CD4-positive, alpha-beta T cell treated with Interleukin-2 at 100 ng/mL for 4 hours (primary cell): ENCODE measurements around the gene BABAM2.
"Not testable (repeated sequence)": the region's sequence is repeated elsewhere in the genome, so short reads cannot be mapped to it uniquely, and the experiment has no call there.

Experiments
- DNase-seq: peaks from one replicate; pipeline ENCODE4 v3.0.0-alpha.2; 2020; ENCODE audit warnings: low spot score

Gene BABAM2

GRCh38 chr2:27952070-27952469 is 61.5 kb downstream of the BABAM2 start:
- DNase-seq, result no peak

DNA sequence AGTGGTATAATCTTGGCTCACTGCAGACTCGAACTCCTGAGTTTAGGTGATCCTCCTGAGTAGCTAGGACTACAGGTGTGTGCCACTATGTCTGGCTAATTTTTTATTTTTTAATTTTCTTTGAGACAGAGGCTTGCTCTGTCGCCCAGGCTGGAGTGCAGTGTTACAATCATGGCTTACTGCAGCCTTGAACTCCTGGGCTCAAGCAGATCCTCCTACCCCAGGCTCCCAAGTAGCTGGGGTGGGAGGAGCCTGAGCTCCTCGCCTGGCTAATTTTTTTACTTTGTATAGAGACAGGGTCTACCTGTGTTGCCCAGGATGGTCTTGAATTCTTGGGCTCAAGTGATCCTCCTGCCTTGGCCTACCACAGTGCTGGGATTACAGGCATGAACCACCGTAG is 62.5 kb downstream of the BABAM2 start:
- no peak for DNase-seq

DNA sequence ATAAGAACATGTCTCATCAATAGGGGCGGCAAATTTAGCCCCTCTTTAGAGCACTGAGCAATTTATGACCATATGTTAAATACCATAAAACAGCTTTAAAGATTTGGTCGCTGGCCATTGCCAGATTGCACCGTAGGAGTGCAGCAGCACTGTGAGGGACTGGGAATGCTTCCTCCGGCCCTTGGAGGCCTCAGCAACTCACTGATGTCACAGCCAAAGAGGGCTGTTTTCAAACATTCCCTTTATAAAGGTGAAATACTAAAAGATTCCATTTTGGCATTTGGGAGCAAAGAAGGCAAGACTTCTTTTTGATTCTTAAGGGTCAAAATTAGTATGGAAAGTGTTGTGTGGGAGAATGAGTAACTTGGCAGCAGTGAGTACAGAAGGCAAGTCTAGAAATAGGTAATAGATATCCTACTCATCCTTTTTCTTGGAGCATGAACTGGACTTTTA is 63.7 kb downstream of the BABAM2 start:
- DNase-seq, result no peak

GRCh38 chr2:27954771-27955383 is 64.3 kb downstream of the BABAM2 start:
- peak; percentile 65 for DNase-seq

GRCh38 chr2:27955384-27956161 is 65.0 kb downstream of the BABAM2 start:
- DNase-seq, result no peak

GRCh38 chr2:27956888-27957287 is 66.4 kb downstream of the BABAM2 start:
- DNase-seq, result no peak

DNA sequence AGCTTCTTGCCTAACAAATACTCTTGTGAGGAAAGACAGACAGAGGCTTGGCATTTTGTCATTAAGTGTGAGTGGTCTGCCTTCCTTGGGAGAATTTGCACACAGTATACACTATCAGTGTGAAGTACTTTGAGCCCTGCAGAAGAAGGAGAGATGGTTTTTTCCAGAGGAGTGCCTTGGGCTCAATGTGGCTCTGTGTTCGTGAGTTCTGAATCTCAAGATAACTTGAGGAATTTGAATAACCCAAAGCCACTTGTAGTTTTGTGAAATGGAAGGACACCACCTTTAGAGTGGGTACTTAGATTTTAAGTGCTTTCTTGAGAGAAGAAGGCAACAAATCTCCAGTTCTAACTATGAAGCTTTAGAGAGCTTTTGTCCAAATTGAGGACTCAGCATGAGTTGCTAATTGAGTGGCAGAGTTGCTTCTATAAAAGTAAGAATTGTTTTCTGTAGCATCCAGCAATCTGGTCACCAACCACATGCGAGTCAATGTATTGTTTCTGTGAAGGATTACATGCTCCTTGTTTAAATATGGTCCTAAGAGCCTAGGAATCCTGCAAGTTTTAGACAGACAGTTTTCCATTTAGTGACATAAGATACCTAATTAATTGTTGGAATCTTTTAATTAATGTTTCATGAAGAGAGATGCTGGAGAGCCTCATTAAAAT is 68.3 kb downstream of the BABAM2 start:
- no peak for DNase-seq

DNA sequence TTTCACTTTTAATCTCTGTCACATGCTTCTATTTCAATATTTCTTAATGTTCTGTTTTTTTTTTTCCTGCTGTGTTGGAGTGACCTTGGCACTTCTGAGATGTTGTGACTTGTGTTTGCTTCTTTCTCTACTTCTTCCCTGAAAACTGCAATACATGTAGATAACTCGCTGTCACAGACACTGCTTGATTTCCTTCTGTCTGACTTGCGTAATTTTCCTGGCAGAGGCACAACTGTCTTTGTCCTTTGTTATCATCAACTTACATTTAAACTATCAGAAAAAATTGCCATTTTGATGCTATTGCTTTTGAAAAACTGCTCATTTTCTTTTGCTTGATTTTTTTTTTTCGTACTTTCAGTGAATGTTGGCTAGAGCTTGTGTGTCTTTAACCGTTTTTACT is 69.0 kb downstream of the BABAM2 start:
- no peak for DNase-seq

- DNase-seq, result peak; percentile 47
Observed at GRCh38 chr2:27960237-27960912, 69.8 kb downstream of the BABAM2 start.

DNA sequence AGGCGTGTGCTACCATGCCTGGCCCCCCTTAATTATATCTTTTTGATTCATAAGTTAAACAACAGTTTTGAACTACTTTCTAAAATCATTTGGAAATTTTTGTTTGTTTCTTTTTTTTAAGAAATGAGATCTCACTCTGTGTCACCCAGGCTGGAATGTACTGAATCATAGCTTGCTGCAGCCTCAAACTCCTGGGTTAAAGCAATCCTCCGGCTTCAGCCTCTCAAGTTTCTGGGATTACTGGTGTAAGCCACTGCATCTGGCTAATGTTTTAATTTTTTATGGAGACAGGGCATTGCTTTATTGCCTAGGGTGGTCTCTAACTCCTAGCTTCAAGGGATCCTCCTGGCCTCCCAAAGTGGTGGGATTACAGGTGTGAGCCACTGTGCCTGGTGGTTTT is 71.5 kb downstream of the BABAM2 start:
- no peak for DNase-seq

DNA sequence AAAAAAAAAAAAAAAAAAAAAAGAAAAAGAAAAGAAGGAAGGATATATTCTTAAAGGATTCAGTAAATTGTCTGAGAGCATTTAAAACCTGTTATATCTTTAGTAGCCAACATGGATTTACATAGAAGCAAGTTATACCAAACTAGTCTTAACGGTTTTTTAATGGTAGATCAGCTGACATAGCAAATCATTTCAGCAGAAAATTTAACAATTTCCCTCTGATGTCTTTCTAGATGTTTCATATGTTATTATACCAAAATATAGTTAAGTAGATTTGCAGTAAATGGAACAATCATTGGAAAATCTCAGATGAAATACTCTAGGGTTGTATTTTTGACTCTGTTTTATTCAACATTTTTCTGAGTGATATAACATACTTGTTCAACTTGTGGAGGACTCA is 72.9 kb downstream of the BABAM2 start:
- no peak for DNase-seq

DNA sequence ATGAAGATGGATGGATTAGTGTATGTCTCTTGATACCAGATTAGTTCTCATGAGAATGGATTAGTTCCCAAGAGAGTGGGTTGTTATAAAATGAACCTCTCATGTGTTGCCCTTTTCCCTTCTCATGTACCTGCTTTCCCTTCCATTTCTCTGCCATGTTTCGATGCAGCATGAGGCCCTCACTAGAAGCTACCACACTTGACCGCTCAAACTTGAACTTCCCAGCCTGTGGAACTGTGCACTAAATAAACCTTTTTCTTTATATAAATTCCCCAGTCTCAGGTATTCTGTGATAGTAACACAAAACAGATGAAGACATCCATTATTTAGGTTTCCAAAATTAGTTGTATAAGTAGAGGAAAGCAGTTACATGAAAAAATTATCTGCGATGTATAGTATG is 73.5 kb downstream of the BABAM2 start:
- no peak for DNase-seq

GRCh38 chr2:27965841-27966240 is 75.3 kb downstream of the BABAM2 start:
- DNase-seq, result peak; percentile 62

DNA sequence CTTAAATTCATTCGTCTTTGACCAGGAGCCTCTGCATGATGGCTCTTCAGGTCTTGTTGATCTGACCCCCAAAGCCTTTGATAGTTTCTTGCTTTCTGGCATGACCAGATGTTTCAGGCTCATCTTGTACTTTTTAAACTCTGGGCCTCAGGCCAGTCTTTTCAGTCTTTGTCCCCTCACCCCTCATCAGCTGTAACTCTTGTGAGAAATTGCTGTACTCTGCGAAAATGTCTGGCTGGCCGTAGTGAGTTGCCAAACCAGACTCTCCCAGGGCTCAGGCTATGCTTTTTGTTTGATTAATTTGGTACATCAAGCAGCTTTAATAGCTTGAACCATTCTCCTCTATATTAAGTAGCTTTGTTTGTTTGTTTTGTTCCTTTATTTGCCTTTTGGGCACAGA is 75.9 kb downstream of the BABAM2 start:
- no peak for DNase-seq

DNA sequence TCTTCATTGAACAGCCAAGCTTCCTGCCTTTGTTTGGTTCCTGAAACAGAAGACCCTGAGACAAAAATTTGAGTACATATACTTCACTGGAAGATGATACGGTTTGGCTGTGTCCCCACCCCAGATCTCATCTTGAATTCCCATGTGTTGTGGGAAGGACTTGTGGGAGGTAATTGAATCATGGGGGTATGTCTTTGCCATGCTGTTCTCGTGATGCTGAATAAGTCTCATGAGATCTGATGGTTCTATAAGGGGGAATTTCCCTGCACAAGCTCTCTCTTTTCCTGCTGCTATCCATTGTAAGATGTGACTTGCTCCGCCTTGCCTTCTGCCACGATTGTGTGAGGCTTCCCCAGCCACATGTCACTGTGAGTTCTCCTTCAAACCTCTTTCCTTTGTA is 76.5 kb downstream of the BABAM2 start:
- DNase-seq, result no peak

GRCh38 chr2:27968045-27968444 is 77.5 kb downstream of the BABAM2 start:
- not testable (repeated sequence) for DNase-seq

GRCh38 chr2:27968957-27969356 is 78.4 kb downstream of the BABAM2 start:
- not testable (repeated sequence) for DNase-seq

DNA sequence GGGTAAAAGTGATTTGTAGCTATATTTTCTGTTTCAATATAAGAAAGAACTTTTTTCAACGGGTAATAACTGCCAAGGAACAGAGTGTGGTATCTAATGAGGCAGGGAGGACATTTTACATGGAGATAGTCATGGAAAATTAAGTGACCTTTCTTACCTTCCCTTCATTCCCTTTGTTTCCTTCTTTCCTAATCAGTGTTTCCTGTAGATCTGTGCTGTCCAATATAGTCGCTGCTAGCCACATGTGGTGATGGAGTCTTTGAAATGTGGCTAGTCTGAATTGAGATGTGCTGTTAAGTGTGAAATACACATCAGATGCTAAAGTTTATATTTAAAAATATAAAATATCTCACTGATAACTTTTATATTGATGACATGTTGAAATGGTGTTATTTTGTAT is 81.8 kb downstream of the BABAM2 start:
- no peak for DNase-seq

GRCh38 chr2:27973592-27973991 is 83.1 kb downstream of the BABAM2 start:
- no peak for DNase-seq

- no peak for DNase-seq
Observed at GRCh38 chr2:27976308-27976707, 85.8 kb downstream of the BABAM2 start.

GRCh38 chr2:27977731-27978312 is 87.3 kb downstream of the BABAM2 start:
- DNase-seq, result peak; percentile 10

DNA sequence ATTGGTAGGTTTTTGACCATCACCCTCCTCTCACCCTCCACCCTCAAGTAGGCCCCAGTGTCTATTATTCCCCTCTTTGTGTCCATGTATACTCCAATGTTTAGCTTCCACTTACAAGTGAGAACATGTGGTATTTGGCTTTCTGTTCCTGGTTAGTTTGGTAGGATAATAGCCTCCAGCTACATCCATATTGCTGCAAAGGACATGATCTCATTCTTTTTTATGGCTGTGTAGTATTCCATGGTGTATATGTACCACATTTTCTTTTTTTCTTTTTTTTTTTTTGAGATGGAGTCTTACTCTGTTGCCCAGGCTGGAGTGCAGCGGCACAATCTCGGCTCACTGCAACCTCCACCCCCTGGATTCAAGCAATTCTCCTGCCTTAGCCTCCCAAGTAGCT is 88.2 kb downstream of the BABAM2 start:
- not testable (repeated sequence) for DNase-seq
